Measurements from ENCODE around the gene GREM1. TPM values are rescaled to one million over a fixed set of nuclear protein-coding genes. Genes with fewer than 3 reads are reported as not detected.

The GREM1 gene
- total RNA-seq, result not detected in 2 replicates

- Mint-ChIP-seq H3K9me3 (no peaks in the 10 kb centered on the region), H3K27me3 (peaks cover 79% of the 10 kb centered on the region), H3K4me1 (peaks cover 12% of the 10 kb centered on the region), H3K27ac (no peak within 1 kb of the TSS), H3K4me3 (peak within 1 kb of the TSS; percentile 46), H3K36me3 (ENCODE audit: low read depth) (no peaks in the 10 kb centered on the region)
- intact Hi-C loops (cut with micrococcal nuclease), result loop anchor here (2.0 kb wide), 1 partner anchor 57 kb away; no protein-coding TSS in a partner anchor
- no peak for DNase-seq
These were observed at the start of gene GREM1 for GRCh38 chr15:32717426-32718226. Gene GREM1, plus strand, starts transcription at chr15:32718004. Its CDS starts 12,687 bp downstream, at chr15:32730691.

GRCh38 chr15:32668942-32669341 lies 48.9 kb upstream of the GREM1 start:
- no peak for DNase-seq
- no peaks in the 10 kb centered on the region for H3K27me3 Mint-ChIP-seq
- peaks cover 4% of the 10 kb centered on the region for H3K36me3 Mint-ChIP-seq (ENCODE audit: low read depth)
- intact Hi-C loops (cut with micrococcal nuclease), result no loop called here
- no peaks in the 10 kb centered on the region for H3K4me1 Mint-ChIP-seq
- H3K9me3 Mint-ChIP-seq, result no peaks in the 10 kb centered on the region
- no peak overlapping the region for H3K4me3 Mint-ChIP-seq
- no peak overlapping the region for H3K27ac Mint-ChIP-seq

- no peak overlapping the region for H3K27ac Mint-ChIP-seq
- DNase-seq, result no peak
- H3K4me3 Mint-ChIP-seq, result no peak overlapping the region
- intact Hi-C loops (cut with micrococcal nuclease), result no loop called here
- H3K27me3 Mint-ChIP-seq, result no peaks in the 10 kb centered on the region
- peaks cover 4% of the 10 kb centered on the region for H3K36me3 Mint-ChIP-seq (ENCODE audit: low read depth)
- H3K9me3 Mint-ChIP-seq, result no peaks in the 10 kb centered on the region
- H3K4me1 Mint-ChIP-seq, result no peaks in the 10 kb centered on the region
These were observed 47.8 kb upstream of the GREM1 start for GRCh38 chr15:32669896-32670611.

GRCh38 chr15:32670623-32671022 lies 47.2 kb upstream of the GREM1 start:
- H3K27me3 Mint-ChIP-seq, result no peaks in the 10 kb centered on the region
- no peak for DNase-seq
- H3K4me1 Mint-ChIP-seq, result no peaks in the 10 kb centered on the region
- no peaks in the 10 kb centered on the region for H3K9me3 Mint-ChIP-seq
- intact Hi-C loops (cut with micrococcal nuclease), result no loop called here
- H3K27ac Mint-ChIP-seq, result no peak overlapping the region
- H3K36me3 Mint-ChIP-seq (ENCODE audit: low read depth), result peaks cover 4% of the 10 kb centered on the region
- H3K4me3 Mint-ChIP-seq, result no peak overlapping the region

- Mint-ChIP-seq H3K4me3 (no peak overlapping the region), H3K27me3 (no peaks in the 10 kb centered on the region), H3K4me1 (no peaks in the 10 kb centered on the region), H3K36me3 (ENCODE audit: low read depth) (peaks cover 4% of the 10 kb centered on the region), H3K27ac (no peak overlapping the region), H3K9me3 (no peaks in the 10 kb centered on the region)
- no peak for DNase-seq
- intact Hi-C loops (cut with micrococcal nuclease), result no loop called here
These were observed 46.2 kb upstream of the GREM1 start for GRCh38 chr15:32671339-32672325.

GRCh38 chr15:32674681-32675080 lies 43.1 kb upstream of the GREM1 start:
- Mint-ChIP-seq H3K27me3 (no peaks in the 10 kb centered on the region), H3K27ac (no peak overlapping the region), H3K36me3 (ENCODE audit: low read depth) (peaks cover 2% of the 10 kb centered on the region), H3K4me1 (no peaks in the 10 kb centered on the region), H3K4me3 (no peak overlapping the region), H3K9me3 (no peaks in the 10 kb centered on the region)
- no peak for DNase-seq
- intact Hi-C loops (cut with micrococcal nuclease), result no loop called here

- H3K9me3 Mint-ChIP-seq, result no peaks in the 10 kb centered on the region
These were observed 42.3 kb upstream of the GREM1 start for GRCh38 chr15:32675466-32675865.

GRCh38 chr15:32676169-32676568 lies 41.6 kb upstream of the GREM1 start:
- intact Hi-C loops (cut with micrococcal nuclease), result no loop called here
- Mint-ChIP-seq H3K4me1 (no peaks in the 10 kb centered on the region), H3K27ac (no peak overlapping the region), H3K27me3 (no peaks in the 10 kb centered on the region), H3K4me3 (no peak overlapping the region), H3K9me3 (no peaks in the 10 kb centered on the region), H3K36me3 (ENCODE audit: low read depth) (peaks cover 4% of the 10 kb centered on the region)
- DNase-seq, result no peak

More at GRCh38 chr15:32675466-32675865, 42.3 kb upstream of the GREM1 start:
- intact Hi-C loops (cut with micrococcal nuclease), result no loop called here
- no peak for DNase-seq
- H3K36me3 Mint-ChIP-seq (ENCODE audit: low read depth), result peaks cover 4% of the 10 kb centered on the region
- no peak overlapping the region for H3K4me3 Mint-ChIP-seq
- no peak overlapping the region for H3K27ac Mint-ChIP-seq
- no peaks in the 10 kb centered on the region for H3K27me3 Mint-ChIP-seq
- H3K4me1 Mint-ChIP-seq, result no peaks in the 10 kb centered on the region

GRCh38 chr15:32677238-32677750 lies 40.5 kb upstream of the GREM1 start:
- H3K4me1 Mint-ChIP-seq, result no peaks in the 10 kb centered on the region

GRCh38 chr15:32679298-32679690 lies 38.5 kb upstream of the GREM1 start:
- no peaks in the 10 kb centered on the region for H3K27me3 Mint-ChIP-seq
- no peak overlapping the region for H3K27ac Mint-ChIP-seq
- H3K9me3 Mint-ChIP-seq, result no peaks in the 10 kb centered on the region
- no peak overlapping the region for H3K4me3 Mint-ChIP-seq
- H3K36me3 Mint-ChIP-seq (ENCODE audit: low read depth), result peaks cover 6% of the 10 kb centered on the region
- peaks cover 7% of the 10 kb centered on the region for H3K4me1 Mint-ChIP-seq
- DNase-seq, result no peak
- intact Hi-C loops (cut with micrococcal nuclease), result no loop called here

More at GRCh38 chr15:32677238-32677750, 40.5 kb upstream of the GREM1 start:
- H3K9me3 Mint-ChIP-seq, result no peaks in the 10 kb centered on the region
- no peaks in the 10 kb centered on the region for H3K27me3 Mint-ChIP-seq
- no peak overlapping the region for H3K27ac Mint-ChIP-seq
- no peak for DNase-seq
- H3K4me3 Mint-ChIP-seq, result no peak overlapping the region
- peaks cover 2% of the 10 kb centered on the region for H3K36me3 Mint-ChIP-seq (ENCODE audit: low read depth)
- intact Hi-C loops (cut with micrococcal nuclease), result no loop called here

- intact Hi-C loops (cut with micrococcal nuclease), result no loop called here
- Mint-ChIP-seq H3K36me3 (ENCODE audit: low read depth) (peaks cover 10% of the 10 kb centered on the region), H3K4me1 (peaks cover 9% of the 10 kb centered on the region), H3K9me3 (no peaks in the 10 kb centered on the region), H3K27me3 (no peaks in the 10 kb centered on the region), H3K27ac (no peak overlapping the region), H3K4me3 (no peak overlapping the region)
- DNase-seq, result no peak
These were observed 35.2 kb upstream of the GREM1 start for GRCh38 chr15:32682569-32682968.

GRCh38 chr15:32682977-32683630 lies 34.7 kb upstream of the GREM1 start:
- Mint-ChIP-seq H3K4me1 (peaks cover 9% of the 10 kb centered on the region), H3K9me3 (no peaks in the 10 kb centered on the region), H3K36me3 (ENCODE audit: low read depth) (peaks cover 10% of the 10 kb centered on the region), H3K4me3 (no peak overlapping the region), H3K27ac (no peak overlapping the region), H3K27me3 (no peaks in the 10 kb centered on the region)
- no peak for DNase-seq
- intact Hi-C loops (cut with micrococcal nuclease), result no loop called here

All from activated CD4-positive, alpha-beta T cell treated with anti-CD3 and anti-CD28 coated beads, Interleukin-2, amount 10 ng/mL, durations not matched to agents 24 days and 14 days (primary cell).